ENCODE data around the gene SKAP2.

- TF ChIP-seq POLR2A (IDR thresholded peaks at IDR 0.05; ENCODE audit: low read length) = no peak
- no peak for TF ChIP-seq GATA1 (IDR thresholded peaks at IDR 0.05; ENCODE audit: low read depth, low read length)
Observed at GRCh38 chr7:26694141-26694540, 170.2 kb downstream of the SKAP2 start.

Data from erythroblast (primary cell).